Activated CD8-positive, alpha-beta memory T cell treated with anti-CD3 and anti-CD28 coated beads, Interleukin-2, amount 50 U/mL, for 48 hours (primary cell): Measurements from ENCODE around the gene GLIS1.
"Not testable (repeated sequence)": the region's sequence is repeated elsewhere in the genome, so short reads cannot be mapped to it uniquely, and the experiment has no call there.

ENCODE experiments used
- DNase-seq: peaks from one replicate; pipeline ENCODE4 v3.0.0-alpha.2; 2020

Gene GLIS1

DNA sequence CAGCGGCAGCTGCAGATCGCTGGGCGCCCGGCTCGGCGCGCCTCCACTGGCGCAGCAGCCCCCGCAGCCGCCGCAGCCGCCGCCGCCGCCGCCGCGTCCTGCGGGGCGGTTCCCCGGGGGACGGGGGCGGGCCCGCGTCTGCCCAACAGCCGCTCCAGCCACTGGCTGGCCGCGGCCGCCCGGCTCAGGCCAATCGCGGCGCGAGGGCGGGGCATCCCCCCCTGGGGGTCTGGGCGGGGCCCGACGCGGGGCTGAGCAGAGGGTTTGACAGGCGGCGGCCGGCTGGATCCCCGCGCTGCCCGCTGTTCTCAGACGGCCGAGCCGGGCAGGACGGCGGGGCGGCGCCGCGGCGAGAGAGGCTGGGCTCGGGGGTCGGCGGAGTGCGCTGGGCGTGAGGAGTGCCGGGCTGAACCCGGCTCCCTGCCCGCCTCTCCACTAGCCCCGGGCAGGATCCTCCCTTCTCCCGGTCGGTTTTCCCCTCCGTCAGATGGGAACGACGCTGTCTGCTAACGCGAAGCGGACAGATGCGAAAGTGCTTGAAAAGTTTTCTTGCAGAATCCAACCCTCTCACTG, at the start of gene GLIS1:
Gene GLIS1 (minus strand): TSS at position 56 of the 573 bp plus-strand sequence. CDS start 1,100 bp downstream, outside the sequence.
- DNase-seq, result peak; percentile 84

DNA sequence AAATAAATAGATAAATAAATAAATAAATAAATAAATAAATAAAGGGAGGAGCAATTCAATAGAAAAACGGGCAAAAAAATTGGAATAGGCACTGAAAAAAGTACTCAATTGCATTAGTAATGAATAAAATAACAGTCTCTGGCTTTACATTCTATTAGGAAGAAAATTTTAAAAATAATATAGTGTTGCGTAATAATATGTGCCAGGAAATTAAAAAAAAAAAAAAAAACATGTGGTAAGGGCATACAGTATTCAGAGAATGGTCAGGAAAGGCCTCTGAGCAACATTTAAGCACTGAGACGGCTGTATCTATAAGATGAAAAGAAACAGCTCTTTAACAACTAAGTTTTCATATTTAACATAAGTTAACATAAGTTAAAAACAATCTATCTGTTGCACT, 48.7 kb upstream of the GLIS1 start:
- DNase-seq, result no peak

DNA sequence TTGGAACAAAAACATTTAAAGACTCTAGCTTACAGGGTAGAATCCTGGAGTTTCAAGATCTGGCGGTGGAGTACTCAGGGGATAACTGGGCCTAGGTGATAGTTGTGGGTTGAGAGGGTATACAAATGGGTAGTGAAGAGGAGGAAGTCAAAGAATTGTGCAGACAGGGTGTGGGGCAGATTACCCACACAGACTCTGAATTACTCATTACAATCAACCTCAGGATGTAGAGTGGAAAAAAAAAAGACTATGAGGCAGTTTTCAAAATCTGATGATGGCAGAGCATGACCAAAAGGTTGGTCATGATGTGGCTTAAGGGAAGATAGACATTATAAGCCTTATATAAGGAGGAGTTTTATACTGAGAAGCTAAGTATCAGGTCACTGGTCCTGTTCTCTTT, 44.1 kb upstream of the GLIS1 start:
- no peak for DNase-seq

DNA sequence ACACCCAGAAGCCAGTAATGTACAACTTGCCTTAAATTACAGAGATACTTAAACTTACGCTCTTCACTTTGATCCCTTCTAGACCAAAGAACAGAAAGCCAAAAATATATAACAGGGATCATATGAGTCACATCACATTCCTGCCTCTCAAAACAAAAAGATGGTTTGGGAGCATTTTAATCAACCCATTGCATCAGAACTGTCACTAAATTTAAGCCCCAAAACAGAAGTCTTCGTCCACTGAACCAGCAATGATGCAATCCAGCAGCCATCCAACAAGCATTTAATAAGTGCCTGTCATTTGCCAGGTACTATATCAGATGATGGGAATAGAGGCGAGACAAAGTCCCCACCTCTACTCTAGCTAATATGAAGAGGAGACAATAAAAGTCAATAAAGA, 42.7 kb upstream of the GLIS1 start:
- DNase-seq, result no peak

DNA sequence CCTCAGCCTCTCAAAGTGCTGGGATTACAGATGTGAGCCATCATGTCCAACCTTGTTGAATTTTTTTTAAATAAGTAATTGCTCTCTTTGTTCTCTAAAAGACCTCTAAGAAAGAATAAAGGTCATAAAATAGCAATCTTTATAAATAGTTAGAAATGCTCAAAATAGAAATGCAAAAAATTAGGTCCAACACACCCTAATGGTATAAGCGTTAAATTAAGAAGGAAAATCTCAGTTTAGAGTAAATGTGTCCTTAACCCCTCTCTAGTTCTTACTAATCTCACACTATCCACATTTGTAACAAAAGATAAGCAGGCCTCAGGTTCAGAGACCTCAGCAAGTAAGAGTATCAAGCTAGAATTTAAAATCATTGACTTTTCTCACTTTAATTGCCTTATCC, 38.3 kb upstream of the GLIS1 start:
- no peak for DNase-seq

DNA sequence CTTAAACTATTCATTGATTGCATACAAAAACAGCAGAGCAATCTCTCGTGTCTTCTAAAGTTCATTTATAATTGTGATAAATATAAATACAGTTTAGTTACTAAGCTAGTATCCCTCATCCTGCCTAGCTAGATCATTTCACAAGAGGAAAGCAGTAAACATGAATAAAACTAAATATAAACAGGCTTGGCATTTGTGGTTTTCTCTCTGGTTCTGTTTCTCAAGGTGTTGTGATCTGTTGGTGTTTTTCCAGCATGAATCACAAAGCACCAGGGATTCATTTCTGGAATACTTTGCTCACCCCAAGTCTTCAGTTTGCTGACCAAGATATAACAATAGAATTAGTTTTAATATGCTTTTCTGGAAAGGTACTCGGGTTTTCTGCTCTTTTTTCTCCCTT, 32.7 kb upstream of the GLIS1 start:
- DNase-seq, result no peak

DNA sequence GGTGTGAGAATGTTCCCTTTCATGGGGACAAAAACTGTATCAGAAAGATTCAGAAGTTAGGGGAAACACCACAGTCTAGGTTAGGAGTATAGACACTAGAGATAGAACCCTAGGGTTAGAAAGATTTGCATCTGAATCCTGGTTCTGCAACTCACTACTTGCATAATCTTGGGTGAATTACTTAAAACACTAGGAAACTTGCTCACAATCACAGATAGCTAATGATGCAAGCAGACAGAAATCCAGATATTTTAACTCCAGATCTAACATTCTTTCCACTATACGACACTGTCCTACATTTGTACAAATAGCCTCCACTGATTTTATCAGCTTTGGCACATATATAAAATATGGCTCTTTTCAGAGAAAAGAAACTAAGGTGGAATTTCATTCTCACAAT, 30.8 kb upstream of the GLIS1 start:
- DNase-seq, result no peak

DNA sequence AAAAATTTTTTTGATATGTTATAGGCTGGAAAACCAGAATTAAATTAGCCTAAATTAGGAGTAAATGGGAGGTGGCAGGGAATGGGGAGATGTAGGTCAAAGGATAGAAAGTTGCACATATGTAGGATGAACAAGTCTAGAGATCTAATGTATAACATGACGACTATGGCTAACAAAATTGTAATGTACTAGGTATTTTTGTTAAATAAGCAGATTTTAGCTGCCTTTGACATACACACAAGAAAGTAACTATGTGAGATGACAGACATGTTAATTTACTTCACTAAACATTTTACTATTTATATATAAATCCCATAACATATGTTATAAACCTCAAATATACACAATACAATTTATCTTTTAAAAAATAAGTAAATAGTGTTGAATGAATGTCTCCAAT, 30.2 kb upstream of the GLIS1 start:
- DNase-seq, result no peak

DNA sequence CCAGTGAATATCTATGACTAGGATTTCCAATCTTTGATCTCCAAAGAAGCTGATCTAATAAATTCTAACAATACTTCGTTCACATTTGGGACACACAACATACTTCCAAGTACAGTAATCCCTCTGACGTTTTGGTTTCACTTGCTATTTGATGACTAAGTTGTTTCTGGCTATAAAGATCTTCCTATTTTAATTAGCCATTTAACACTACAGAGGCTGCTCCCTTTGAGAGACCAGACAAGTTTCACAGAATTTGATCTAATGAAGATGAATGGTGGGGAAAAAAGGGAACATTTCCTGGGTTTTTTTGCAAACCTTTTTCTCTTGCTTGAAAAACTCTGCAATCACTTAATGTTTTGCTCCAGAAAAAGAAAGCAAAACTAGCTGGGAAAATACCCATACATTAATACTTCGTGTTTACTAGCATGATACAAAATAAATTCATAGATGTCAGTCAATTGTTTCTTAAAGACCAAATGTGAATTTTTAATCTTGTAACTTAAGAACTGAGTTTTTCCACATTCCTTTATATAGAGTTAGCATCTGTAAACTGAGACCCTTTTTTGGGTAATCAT, 28.0 kb upstream of the GLIS1 start:
- no peak for DNase-seq

DNA sequence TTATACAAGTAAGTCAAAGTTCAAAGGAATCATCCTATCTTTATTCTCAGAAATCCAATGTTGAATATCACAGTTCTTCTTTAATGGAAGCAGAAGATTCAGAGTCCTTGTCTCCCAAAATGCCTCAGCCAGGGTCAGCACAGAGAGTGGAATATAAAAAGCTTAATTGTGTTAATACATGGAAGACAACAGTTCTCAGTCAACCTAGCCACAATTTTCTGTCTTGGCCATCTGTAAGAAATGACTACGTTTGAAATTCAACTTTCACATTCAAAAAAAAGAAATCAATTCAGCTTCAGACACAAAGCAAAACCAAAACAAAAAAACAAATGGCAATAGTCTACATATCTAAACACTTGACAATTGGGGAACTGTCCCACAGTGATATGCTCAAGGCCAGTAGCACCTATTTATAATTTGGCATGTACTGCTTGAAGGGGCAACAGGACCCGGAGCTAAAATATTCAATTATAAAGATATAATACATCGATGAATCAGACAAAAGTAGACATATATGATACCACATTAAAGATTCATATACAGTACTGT, 27.3 kb upstream of the GLIS1 start:
- DNase-seq, result no peak

DNA sequence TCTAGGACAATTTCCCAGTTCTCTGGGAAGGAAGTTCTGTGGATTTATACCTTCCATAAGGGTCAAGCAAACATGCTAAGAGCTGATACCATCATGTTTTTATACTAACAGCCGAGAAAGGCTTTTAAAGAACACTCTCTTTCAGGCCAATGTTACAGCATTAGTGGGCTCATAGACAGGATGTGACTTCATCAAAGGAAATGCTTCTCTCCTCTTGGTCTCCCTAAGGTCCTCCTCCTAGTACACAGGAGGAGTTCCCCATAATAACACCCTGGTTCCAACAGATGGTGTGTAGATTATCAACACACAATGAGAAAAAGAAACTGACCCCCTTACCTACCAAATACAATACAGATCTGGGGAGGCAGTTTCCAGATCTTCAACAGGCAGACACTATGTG, 26.7 kb upstream of the GLIS1 start:
- no peak for DNase-seq

DNA sequence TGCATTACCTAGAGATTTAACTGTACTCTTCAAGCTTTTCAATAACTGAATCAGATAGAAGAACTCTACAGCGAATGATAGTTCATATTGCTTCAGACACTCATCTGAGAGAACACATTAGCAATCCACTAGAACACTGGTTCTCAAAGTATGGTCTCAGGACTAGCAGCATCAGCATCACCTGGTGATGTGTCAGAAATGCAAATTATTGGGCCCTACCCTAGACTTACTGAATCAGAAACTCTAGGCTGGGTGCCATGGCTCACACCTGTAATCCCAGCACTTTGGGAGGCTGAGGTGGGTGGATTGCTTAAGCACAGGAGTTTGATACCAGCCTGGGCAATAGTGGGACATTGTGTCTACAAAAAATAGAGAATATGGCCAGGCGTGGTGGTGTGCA, 24.9 kb upstream of the GLIS1 start:
- DNase-seq, result no peak

DNA sequence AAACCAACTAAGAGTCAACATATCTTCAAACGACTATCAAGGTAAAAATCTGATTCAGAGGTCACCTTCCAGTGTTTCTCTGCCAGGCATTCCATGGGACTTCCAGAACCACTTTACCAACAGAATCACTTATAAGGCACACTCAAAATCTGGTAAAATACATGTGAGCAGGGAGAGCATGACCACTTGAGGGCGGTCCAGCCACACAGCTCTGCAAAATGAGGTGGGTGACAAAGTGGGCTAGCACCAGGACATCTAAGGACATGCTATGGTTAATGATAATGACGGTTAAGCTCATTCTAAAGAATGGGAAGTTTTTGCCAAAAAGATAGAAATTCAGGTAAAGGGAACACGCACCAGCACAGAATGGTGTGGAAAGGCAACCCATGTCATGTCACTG, 24.5 kb upstream of the GLIS1 start:
- no peak for DNase-seq

DNA sequence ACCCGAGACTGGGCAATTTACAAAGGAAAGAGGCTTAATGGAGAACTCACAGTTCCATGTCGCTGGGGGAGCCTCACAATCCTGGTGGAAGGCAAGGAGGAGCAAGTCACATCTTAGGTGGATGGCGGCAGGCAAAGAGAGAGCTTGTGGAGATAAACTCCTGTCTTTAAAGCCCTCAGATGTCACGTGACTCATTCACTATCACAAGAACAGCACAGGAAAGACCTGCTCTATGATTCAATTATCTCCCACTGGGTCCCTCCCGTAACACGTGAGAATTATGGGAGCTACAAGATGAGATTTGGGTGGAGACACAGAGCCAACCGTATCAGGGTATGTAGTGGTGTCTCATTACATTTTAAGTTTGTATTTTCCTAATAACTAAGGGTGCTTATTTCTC, 21.5 kb upstream of the GLIS1 start:
- not testable (repeated sequence) for DNase-seq

DNA sequence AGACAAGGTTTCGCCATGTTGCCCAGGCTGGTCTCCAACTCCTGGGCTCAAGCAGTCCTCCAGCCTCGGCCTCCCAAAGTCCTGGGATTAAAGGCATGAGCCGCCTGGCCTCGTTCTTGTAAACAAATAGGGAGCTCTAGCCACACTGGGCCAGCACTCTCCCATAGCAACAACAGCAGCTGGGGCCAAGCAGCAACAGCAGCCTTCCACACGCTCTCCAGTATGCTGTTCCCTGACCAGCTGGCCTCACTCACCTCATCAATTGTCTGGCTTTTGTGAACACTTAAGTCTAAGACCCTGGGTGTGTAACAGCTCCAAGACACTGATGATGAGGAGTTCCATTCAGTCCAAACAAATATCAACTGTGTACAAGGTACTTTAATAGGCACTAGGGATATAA, 16.9 kb upstream of the GLIS1 start:
- DNase-seq, result no peak

DNA sequence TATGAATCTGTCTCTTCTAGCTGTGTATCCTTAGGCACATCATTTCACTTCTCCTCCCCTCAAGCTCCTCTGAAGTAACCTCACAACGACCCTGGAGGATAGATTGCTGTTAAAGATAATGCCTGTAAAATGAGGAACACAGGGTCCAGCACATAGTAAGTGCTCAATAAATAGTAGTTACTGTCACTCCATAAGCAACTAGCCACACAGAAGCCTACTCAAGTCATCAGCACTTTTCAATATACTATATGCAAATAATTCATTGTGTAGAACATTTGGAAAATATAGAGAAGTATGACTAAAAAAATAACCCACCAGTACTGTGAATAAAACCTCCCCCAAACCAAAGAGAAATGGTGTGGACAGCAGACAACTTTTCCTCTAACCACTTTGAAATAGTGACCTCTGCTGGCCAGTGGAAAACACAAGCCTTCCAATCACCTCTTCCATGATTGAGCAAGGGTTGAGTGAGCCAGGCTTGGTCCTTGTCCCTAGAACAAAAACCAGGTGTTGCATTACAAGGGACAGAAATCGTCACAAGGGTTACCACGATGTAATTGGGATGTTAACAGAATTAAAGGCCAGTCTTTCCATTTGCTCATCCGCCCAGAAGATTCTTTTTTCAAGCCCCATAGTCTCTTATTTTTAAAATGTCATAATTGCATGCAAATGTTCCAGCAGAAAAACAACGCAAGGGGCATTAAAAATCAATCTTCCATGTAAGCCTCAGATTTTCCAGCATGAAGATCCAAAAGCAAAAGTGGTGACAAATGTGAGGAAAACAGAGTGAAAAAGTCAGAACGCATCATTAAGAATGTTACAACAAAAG, 15.7 kb upstream of the GLIS1 start:
- DNase-seq, result no peak

DNA sequence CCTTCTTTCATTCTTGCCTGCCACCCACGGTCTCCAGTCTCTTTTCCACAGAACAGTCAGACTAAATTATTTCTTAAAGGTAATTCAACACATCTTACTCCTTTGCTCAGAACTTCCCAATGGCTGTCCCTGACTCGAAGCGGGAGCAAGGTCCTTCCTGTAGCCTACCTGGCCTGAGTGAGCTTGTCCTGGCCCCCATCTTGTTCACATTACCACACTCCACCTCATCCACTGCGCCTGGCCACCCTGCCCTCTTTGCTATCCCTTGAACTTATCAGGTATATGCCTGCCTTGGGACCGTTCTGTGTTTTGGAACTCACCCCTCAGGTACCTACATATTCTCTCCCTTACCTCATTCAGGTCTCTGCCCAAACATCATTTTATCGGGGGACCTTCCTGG, 13.3 kb upstream of the GLIS1 start:
- DNase-seq, result no peak

DNA sequence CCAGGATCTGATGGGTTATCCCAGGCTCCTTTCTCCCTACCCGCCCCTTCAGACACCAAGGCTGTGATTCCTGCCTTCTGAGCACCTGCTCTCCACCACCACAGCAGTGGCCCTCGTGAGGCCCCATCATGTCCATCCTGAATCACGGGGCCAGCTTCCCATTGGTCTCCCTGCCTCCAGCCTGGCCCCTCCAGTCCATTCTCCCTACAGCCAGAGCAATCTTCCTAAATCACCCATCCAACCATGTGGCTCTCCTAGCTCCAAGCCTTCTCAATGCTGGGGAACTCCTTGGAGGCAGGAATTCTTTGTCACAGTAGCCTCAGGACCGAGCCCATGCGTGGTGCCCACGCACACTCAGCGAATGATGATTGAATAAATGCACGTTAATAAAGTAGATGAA, 8.9 kb upstream of the GLIS1 start:
- DNase-seq, result no peak

DNA sequence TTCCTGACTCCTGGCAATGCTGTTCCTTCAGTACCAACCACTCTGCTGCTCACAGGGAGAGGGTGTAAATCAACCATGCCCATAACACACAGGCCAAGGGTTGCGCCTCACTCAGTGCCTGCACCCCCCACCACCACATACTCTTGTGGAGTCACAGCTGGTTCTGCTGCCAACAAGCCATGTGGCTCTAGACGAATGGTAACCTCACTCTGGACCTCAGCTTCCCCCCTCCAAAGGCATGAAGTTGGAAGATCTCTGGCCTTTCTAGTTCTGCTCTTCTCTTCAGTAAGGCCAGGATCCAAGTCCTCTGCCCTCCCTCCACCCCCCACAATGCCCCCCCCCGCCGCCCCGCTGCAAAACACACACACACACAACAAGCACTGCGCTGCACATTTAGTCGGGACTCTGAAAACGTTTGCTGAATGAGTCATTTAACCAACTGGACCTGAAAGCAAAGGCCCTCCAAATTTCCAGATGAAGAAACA, 1.7 kb upstream of the GLIS1 start:
- no peak for DNase-seq

DNA sequence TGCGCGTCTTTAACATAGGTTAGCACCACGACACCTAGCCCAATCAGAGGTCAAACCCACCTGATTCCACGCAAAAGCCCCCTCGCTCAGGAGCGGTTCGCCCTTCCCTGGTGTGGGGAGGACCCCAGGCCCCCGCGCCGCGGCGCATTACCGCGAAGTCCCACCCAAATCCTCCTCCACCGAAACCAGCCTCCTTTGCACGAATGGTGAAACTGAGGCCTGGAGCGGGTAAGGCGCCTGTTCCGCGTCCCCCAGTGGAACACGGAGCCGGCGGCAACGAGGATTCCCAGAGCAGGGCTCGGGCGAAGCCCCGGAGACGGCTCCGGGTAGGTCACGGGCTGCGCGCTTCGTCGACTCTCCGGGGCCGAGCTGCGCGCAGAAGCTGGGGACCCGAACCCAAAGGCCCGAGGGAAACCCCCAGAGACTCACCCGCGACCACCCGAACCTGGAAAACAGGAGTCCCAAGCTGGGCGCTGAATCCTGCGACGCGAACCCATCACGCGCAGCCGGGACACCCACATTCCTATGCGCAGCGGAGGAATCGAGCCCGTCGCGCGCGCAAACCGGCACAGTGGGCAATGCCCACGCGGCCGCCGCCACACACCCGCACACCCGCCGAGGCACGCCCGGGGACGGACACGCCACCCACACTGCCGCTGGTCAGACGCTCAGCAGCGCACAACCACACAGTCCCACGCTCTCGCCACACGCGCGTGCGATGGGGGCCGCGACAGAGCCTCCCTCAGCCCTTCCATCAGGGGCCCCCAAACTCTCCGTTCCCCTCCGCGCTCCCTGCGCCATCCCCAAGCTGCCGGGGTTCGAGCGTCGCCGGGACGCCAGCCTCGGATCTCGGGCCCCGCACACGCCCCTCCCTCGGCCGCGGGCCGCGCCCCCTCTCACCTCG, 507 bp downstream of the GLIS1 start:
- DNase-seq, result peak; percentile 54

DNA sequence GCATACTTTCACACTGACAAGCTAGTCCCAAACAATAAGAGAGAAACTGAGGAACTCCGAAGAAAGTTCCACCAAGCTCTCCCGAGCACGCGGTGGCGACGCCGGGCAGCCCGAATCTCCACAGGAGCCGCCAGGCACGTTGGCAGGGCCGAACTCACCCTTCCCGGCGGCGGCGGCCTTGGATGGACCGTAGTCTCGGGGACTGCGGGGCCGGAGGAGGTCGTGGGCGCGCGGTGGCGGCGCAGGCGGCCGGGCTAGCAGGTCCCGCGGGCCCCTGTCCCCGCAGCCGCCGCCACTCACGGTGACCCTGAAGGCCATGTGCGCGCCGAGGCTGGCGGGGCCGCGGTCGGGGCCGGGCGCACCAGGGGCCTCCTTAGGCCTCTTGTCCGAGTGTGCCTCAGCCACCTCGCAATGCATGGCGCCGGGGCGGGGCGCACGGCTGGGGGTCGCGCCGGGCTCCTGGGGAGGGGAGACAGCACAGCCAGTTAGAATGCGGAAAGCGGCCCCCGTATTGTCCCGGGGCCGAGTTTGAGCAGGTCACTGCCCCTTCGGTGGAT, 1.2 kb downstream of the GLIS1 start:
- DNase-seq, result no peak

DNA sequence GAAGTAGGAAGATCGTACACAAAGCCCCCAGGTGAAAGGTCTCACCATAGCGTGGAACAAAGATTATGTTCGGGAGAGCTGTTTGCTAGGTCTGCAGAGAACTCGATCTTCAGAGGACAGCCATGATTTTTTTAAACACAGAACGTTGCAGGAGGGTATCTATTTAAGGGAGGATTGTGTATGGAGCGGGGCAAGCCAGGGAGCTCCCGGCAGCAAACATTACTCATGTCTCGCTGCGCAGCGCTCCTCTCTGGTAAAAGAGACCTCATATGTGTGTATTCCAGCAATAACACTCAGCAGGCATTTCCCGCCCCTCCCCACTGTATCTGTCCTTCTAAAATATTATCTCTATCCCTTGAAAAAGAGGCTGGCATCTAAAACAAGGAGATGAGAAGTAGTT, 2.7 kb downstream of the GLIS1 start:
- no peak for DNase-seq

DNA sequence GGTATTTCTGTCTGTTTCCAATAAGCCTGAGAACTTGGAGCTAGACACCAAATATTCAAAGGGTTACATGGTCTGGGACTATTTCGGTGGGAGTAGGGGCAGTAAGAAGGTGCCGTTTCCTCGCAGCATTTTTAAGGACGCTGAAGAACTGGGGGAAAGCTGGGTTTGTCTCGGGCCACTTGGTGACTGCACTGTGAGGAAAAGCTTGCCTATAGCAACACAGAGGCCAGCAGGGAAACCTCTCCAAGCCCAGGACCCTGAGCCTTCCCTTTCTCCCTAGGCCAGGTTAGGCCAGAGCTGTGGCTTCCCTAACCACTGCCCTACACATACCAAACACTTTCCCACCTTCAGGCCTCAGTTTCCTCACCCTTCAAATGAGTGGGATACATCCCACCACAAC, 3.3 kb downstream of the GLIS1 start:
- DNase-seq, result no peak
